ENCODE data around the gene ZNF775.

Gene ZNF775

GRCh38 chr7:150378853-150379440, at the start of gene ZNF775:
ZNF775 (plus strand) TSS chr7:150379330; CDS start chr7:150388471, 9,141 bp downstream.
- peak; percentile 87 to 94 for DNase-seq

GRCh38 chr7:150329331-150330120, 49.6 kb upstream of the ZNF775 start:
- DNase-seq: no peak

DNA sequence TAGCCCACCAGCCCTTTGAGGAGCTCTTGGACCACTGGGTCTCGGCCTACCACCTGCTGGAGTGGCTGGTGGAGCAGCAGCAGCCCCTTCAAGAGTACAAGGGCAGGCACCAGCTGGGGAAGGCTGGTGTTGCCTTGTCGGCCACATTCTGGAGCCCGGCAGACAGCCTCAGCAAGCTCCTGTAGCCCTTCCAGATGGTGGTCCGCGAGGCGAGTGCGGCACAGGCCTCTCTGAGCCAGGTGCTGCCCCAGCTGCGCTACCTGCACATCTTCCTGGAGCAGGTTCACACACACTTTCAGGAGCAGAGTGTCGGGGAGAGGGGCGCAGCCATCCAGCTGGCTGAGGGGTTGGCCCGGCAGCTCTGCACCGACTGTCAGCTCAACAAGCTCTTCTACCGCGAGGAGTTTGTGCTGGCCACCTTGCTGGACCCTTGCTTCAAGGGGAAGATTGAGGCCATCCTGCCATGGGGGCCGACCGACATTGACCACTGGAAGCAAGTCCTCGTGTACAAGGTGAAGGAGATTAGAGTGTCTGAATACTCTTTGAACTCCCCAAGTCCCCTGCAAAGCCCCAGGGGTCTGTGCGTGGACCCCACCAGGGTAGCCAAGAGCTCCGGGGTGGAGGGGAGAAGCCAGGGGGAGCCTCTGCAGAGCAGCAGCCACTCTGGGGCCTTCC, 48.8 kb upstream of the ZNF775 start:
- no peak for DNase-seq

GRCh38 chr7:150332852-150333635, 46.1 kb upstream of the ZNF775 start:
- no peak for DNase-seq

DNA sequence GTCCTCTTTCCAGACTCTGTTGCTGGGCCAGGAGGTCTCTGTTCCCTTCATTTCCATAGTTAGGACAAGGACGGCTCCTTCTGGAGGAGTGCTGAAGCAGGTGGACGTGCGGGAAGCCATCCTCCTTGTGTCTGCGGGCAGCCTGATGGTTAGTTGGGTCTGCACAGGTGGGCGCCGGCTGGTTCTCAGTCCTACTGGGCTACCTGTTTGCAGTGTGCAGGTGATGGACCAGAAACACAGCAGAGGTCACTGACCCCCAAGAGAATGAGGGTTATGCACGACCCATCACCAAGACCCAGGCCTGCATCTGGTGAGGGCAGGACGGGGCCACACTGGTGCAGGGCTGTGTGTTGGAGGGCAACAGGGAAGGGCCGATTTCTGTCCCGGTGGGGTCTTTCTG, 45.5 kb upstream of the ZNF775 start:
- no peak for DNase-seq

GRCh38 chr7:150334108-150334507, 45.0 kb upstream of the ZNF775 start:
- no peak for DNase-seq

DNA sequence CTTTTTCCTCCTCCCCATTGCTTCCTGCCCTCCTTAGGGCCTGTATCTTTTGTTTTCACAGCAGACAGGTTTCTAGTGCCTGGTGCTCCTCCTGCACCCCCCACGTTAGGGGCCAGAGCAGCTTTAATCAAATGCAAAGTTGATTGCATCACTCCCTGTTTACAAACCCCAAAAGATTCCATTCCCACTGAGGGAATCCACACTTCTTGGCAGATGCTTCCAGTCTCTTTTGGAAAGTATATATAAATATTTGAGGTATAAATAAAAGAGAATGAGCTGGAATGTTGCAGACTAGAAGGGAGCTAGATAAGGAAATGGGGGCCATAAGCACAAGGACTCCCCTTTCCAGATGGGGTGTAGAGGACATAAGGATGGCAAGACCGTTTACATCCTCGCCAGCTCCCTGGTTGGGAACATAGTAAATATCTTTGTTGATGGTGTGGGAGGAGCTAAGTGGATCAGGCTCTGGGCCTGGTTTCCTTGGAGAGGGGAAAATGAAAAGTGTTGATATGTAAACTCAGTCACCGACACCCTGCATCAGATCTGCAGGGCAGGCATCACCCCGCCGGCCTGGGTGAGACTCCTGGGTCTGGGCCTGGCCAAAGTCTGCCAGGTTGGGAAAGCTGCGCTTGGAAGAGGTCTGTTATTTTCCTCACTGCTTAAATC, 43.9 kb upstream of the ZNF775 start:
- DNase-seq: no peak

GRCh38 chr7:150335774-150336112, 43.4 kb upstream of the ZNF775 start:
- DNase-seq: no peak

DNA sequence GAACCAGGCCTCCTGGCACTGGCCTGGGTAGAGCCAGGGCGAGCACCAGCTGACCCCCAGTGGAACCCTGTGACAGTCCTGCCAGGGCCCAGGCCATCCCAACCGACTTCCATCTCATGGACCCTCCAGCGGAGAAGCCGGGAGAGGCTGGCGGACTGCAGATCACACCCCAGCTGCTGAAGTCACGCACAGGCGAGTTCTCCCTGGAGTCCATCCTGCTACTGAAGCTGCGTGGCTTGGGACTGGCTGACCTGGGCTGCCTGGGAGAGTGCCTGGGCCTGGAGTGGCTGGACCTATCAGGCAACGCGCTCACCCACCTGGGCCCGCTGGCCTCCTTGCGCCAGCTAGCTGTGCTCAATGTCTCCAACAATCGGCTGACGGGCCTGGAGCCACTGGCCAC, 42.4 kb upstream of the ZNF775 start:
- no peak for DNase-seq

DNA sequence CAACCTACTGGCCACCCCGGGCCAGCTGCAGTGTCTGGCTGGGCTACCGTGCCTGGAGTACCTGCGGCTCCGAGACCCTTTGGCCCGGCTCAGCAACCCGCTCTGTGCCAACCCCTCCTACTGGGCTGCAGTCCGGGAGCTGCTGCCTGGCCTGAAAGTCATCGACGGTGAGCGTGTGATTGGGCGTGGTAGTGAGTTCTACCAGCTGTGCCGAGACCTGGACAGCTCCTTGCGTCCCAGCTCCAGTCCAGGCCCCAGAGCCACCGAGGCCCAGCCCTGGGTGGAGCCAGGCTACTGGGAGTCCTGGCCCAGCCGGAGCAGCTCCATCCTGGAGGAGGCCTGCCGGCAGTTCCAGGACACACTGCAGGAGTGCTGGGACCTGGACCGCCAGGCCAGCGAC, 42.0 kb upstream of the ZNF775 start:
- no peak for DNase-seq

GRCh38 chr7:150337659-150338081, 41.5 kb upstream of the ZNF775 start:
- no peak for DNase-seq

- DNase-seq: no peak
Measured at GRCh38 chr7:150338166-150338829, 40.8 kb upstream of the ZNF775 start.

DNA sequence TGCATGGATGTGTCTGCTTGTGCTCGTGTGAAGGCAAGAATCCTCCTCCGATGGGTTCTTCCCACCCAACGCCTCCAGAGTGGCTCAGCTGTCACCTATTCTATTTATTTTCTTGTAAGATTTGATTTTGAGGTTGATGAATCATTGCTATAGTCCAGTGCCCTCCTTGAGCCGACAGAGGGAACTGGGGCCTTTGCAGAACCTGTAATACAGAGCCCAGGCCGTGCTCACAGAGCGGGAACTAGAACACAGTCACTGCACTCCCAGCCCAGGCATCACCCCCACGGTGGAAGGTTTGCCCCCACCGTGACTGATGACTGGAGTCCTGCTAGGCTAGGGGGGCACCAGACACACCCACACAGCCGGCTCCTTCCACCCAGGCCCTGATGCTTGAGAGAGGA, 39.7 kb upstream of the ZNF775 start:
- DNase-seq: no peak

GRCh38 chr7:150340024-150340749, 38.9 kb upstream of the ZNF775 start:
- no peak for DNase-seq

DNA sequence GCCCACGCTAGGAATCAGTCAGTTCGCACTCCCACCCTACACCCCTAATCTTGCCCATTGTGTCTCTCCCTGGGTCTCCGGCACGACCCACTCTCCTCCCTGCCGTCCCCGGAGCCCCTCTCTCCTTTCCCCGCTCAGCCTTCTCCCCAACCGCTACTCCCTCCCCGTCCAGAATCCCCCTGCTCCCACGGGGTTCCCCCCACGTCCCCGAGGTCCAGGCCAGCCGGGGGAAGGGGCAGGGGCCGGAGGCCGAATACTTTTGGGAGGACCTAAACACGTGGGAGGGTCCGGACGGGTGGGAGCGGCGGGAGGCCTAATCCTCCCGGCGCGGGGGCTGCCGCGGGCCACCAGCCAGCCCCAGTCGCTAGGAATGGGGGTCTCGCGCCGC, 38.3 kb upstream of the ZNF775 start:
- no peak for DNase-seq

DNA sequence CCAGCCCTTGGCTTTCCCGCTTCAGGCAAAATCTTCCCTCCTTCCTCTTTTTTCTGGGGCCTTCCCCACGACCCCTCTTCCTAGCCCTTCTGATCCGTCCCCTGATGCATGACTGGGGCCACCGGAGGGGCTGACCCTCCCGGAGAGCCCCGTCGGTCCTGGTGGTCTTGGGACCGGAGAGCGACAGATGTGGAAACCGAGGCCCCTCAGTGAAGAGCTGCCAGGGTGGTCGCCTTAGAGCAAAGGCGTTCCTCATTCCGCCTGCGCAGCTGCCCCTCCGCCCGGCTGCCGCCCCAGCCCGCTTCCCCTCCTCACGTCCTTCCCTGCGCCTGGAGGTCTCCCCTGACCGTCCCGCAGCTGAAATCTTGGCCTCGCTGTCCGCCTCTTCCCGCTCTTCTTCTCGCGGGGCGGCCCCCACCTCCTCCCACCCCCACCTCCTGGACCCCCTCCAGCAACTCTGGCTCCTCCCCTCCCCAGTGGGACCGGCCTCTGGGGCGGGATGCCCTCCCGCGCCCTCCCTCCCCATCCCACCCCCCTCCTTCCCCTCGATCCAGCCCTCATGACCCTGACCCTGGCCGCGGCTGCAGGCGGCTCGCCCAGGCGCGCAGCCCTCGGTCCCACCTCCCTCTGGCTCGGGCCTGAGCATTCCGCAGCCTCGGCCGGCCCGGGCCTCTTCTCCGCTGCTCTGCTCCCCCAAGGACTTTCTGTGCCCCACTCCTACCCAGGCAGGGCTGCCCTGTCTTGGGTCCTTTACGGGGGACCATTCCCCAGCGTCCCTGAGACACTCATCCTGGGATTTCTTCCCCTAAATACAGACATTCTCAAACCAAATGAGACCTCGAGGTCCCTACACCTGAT, 37.6 kb upstream of the ZNF775 start, which contains the start of gene RARRES2:
RARRES2 (minus strand) TSS at position 367 of the 858 bp plus-strand sequence. CDS start 1,020 bp downstream, outside the sequence.
- no peak for DNase-seq

DNA sequence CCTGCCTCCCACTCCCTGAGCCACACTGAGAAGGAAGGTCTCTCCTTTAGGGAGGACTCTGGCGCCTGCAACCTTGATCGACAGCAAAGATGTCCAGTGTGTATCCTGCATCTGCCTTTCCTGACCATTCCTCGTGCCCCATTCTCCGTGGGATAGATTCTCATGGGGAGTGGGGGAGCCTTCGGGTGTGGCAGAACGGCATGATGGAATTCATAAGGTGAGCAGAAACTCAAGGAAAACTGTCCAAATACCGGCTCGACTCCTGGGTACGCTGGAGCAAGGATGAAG, 37.1 kb upstream of the ZNF775 start:
- DNase-seq: no peak

DNA sequence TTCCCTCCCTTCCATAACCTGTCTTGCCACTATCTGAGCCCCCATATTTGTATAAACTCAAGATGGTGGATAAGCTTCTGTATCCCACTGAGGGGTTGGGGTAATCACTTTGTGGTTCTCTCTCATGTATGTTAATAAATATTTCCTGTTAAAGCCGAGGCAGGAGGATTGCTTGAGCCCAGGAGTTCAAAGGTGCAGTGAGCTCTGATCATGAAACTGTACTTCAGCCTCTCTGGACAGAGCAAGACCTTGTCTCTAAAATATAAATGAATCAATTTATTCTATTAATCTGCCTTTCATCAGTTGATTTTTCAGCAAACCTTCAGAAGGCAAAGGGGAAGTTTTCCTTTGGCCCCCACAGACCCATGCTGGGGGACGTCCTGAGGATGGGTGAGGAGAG, 35.9 kb upstream of the ZNF775 start:
- DNase-seq: no peak

GRCh38 chr7:150344299-150344698, 34.8 kb upstream of the ZNF775 start:
- DNase-seq: no peak

DNA sequence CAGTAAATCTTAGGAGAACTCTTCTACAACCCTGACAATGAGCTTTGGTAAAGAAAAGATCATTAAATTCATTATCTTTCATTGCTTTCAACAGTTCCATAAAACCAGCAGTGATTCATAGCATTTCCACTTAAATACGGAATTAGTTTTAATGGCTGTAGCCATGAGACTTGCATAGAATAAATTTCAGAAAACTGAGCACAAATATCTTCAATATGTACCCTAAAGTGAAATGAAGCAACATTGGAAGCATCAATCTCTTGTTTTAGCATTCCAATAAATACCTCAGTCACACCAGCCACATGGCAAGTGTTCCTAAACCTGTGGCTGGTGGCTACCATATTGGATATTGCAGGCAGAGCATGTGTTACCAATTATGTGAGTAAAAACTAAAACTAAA, 34.1 kb upstream of the ZNF775 start:
- no peak for DNase-seq

GRCh38 chr7:150346922-150347321, 32.2 kb upstream of the ZNF775 start:
- DNase-seq: no peak

All from NCI-H524 (cell line).